DMS53 treated with DMSO at 0.1 percent for 48 hours (cell line): ENCODE data around the gene EIF6.
A peak's percentile ranks its signal among the peaks of the same experiment; 100 is the strongest.

Experiments
- DNase-seq: peaks from one replicate; lab custom pipeline; 2025; ENCODE audit not compliant: unreplicated experiment; lab: John Stamatoyannopoulos, UW

Gene EIF6

GRCh38 chr20:35295674-35296073, 11.1 kb upstream of the EIF6 start:
- DNase-seq: no peak

- no peak for DNase-seq
Observed at GRCh38 chr20:35295058-35295457, 10.5 kb upstream of the EIF6 start.

DNA sequence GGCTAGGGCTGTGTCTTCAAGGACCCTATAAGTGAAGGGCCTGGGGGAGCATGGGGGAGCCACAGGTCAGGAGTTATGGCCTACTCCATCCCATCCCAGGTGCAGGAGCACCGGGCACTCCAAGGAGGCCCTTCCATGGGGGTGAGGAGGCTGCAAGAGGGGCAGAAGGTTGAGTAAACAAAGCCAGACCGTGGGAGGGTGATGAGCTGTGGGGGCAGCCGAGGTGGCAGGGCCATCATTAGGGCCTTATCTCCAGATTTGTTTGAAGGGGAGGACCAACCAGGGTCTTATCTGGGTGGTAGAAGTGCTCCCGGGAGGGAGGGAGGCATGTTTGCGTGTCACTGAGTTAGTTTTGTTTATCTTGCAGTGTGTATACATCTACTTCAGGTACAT, 9.7 kb upstream of the EIF6 start:
- DNase-seq: no peak

DNA sequence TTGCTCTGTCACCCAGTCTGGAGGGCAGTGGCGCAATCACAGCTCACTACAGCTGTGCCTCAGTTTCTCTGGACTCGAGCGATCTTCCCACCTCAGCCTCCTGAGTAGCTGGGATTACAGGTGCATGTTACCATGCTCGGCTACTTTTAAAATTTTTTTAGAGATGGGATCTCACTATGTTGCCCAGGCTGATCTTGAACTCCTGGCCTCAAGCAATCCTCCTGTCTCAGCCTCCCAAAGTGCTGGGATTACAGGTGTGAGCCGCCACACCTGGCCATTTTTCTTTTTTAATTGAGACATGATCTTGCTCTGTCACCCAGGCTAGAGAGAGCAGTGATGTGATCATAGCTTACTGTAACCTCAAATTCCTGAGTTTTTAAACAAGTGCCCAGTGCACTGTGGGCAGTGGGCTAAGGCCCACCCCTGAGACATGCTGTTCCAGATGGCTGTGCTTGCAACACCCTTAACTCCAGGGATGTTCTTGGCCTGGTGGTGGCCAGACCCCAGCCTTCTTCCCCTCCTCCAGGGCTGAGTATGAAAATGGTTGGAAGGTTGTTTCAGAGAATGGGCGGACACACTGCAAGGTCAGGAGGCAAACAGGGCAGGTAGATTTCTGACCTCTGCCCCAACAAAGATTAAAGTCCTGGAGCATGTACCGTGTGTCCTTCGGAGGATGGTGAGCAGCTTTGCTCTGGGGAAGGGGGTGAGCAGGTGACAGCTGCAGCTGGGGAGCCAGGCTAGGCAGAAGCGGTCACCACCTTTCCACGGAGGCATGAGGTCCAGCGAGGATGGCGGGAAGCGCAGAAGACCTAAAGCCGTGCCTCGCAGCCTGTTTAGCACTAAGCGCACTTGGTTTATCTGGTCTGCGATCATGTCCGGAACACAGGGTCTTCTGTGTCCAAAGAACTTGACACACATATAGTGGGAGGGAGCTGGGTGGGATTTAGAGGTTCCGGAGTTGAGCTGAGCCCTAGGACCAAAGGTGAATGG, 9.0 kb upstream of the EIF6 start:
- DNase-seq: no peak

DNA sequence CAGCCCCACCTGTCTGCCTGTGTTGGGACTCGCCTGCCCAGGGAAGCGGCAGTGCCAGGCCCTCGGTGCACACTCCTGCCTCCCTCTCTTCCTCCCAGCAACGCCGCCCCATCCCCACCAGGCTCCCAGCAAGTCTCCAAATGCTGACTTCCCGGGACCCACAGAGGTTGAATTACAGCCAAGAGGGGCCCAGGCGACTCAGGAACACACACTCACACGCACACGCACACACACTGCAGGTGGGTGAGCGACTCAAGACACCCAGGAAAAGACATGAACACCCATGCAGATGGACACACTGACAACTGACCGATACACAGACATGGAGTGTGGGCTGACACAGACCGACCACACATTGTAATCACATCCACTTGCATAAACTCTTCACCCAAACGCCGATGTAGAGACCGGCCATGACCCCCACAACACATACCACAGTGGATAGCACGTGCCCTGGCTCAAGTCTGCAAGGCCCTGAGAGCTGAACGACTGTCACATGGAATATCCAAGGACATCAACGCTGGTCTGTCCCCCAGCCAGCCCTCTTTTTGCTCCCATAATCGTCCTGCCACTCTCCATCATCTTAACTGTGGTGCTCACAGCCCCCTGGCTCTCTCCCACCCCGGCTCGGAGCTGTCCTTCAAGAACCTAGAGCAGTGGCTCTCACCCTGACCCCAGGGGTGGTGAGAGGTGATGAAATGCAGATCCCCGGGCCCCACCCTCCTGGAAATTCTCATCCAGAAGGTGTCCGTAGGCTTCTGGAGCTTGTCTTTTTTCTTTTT, 8.1 kb upstream of the EIF6 start:
- no peak for DNase-seq

- no peak for DNase-seq
Observed at GRCh38 chr20:35291654-35292503, 7.3 kb upstream of the EIF6 start, which contains the start of gene FAM83C. FAM83C (minus strand) TSS chr20:35292425; CDS start chr20:35292304, 121 bp downstream.

DNA sequence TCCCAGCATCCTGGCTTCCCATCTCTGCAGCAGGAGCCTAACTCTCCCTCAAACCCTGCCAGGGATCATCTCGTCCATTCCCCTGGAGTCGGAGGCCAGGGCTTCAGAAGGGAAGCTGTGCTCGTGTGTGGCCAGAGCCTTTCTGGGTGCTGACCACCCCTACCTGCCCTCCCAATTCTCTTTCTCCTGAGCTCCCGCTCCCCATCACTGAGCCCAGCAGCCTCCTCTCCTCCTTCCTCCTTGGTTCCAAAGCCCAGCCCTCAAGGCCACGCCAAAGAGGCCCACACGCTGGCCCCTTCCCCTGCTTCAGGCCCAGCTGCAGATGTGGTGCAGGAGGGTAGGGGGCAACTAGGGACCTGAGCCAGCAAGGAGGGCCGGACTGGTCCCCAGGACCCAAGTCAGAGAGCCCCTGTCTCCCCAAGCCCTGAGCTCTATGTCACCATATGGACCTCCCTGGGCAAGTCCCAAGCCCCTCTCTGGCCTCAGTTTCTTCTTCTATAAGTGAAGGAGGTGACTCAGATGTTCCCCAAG, 6.4 kb upstream of the EIF6 start:
- DNase-seq: no peak

DNA sequence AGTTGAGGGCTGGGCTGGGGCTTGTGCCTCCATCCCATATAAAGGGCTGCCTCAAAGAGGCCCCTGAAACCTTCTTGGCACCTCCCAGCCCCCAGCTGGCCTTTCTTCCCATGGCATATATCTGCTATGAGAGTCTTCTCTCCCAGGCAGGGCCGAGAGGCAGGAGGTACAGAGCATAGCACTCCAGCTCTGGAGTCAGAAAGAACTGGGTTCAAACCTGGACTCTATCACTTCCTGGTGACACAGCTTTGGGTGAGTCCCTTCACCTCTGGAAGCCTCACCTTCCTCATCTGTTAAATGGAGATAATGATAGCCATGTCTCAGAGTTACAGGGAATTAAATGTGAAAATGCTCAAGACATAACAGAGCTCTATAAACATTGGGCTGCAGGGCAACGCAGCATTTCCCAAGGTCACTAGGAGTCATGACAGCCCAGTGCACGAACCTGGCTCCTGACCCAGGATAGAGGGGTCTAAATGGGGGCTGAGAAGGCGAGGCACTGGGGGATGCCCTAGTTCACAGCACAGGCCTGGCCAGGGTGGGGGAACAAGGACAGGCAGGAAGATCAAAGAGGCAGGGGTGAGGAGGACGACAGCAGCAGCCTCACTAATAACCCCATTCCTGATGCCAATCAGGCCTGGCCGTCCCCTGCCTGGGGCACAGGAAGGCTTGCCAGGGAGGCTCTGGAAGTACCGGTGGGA, 5.8 kb upstream of the EIF6 start:
- no peak for DNase-seq

DNA sequence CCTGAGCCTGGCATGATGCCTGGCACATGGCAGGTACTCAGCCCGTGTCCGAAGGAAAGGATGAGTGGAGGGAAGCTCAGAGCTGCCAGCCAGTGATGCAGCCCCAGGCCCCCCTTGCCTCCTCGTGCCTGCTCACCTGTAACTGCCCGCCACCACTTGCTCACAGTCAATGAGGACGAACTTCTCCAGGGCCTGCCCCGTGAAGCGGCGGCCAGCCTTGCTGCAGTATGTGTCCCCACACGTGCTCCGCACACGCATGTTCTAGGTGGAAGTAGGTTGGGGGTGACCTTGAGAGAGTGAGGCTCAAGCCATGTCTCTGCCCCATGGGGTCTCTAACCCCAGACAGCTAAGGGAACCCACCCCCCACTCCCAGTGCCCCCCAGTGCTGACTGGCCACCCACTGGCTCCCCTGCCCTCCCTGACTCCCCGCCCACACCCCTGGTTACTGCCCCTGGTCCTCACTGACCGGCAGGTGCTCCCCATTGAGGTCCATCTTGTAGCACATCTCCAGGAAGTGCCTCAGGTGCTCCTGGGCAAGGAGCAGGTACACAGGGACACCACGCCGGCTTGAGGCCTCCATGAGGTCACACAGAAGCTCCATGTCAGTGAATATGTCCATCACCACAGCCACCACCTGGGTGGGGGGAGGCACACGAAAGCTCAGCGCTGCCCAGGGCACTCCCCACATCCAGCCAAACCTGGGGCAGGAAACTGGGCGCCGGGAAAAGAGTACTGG, 3.9 kb upstream of the EIF6 start:
- DNase-seq: no peak

DNA sequence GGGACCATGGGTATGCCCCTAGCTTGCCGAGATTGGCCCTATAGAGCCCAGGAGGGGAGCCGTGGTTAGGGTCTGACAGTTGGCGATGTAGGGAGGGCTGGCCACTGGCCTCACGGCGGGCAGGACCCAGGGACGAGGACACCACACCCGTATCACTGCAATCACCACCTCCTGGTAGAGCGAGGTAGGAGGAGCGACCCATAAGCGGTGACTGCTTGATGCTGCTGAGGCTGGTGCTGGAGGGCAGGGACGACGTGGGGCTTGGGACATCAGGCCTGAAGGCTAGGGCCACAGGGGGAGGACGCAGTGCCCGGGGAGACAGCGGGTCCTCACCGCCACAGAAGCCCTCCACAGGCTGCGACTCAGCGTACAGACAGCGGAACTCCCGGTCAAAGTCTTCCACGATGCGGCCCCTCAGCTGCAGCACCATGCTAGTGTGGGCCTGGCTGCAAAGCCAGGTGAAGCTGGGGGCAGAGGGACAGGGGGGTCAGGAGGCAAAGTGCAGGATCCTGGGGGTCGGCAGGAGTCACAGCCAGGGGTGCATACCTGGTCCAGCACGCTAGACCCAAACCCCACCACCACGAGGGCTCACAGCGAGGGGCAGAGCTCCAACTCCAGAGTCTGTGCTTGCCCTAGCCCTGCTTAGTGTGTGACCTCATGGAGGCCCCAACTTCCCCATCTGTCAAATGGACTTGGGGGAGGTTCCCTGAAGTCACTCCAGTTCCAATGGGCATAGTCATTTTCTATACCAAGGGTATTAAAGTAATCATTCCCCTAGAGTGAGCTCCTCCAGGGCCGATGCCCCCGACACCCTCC, 3.1 kb upstream of the EIF6 start:
- DNase-seq: no peak

DNA sequence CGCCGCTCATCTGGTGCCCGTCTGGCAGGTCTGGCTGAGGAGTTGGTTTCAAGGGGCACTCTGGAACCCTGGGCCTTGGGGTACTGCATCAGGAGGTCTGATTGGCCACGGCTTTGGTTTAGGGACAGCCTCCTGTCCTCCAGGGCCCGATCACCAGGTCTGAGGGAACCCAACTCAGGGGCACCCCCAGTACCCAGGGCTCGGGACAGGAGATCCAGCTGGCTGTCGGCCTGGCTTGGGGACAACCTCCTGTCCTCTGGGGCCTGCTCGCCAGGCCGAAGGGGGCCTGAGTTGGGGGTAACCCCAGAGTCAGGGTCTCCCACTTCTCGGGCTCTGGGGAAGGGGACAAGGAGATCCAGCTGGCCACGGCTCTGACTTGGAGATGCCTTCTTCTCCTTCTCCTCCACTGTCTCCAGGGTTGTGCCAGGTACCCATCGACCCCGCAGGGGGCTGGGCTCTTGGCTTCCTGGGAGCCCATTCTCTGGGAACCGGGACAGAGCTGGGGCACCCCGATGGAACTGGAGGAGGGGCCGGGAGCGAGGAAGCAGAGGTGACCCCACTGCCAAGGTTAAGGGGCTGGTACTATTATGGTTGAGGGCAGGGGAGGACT, 2.4 kb upstream of the EIF6 start:
- no peak for DNase-seq

GRCh38 chr20:35286077-35286898, 1.7 kb upstream of the EIF6 start:
- peak; percentile 37 for DNase-seq

DNA sequence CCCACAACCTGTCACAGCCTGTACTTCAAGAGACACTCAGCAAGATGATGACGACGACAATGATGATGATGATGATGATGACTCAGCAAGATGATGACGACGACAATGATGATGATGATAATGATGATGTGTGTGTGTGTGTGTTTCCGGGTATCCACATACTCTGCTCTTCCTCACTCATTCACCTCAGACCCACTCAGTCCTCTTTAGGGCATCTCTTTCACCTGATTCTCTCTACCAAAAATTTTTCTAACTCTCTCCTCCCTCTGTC, 1.2 kb upstream of the EIF6 start:
- peak; percentile 35 for DNase-seq

DNA sequence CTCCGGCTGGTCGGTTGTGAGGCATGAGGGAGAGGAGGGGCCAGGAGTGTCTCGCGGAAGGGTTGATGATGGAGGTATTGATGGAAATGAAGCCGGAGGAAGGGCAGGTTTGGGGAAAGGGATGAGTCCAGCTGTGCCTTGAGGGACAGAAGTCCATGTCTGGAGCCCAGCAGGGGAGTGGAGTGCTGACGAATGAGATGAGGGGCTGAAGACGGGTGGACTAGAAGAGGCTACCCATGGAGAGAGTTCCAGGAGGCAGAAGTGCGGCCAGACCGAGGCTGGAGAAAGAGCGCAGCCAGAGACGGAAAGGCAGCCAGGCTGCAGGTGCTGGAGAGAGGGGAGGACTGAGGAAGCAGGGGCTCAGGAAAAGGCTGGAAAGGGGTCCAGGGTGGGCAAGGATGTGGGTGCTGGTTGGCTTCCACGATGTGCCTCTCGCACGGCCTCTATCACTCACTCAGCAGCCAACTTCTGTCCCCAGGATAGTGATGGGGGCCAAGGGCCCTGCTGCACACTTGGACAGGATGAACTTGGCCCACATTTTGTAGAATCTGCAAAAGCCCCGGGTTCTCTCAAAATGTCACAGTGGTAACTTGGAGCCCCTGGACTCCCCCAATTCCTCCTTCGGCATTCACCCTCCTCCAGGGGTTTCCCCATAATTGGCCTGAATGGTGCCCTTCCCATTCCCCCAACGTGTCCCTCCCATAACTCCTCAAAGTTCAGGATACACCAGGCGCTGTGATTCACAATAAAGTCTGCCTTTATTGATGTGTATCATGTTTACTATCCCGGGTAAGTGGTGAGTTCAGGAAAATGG, 627 bp upstream of the EIF6 start:
- no peak for DNase-seq

- no peak for DNase-seq
Observed at GRCh38 chr20:35283441-35284266, 918 bp downstream of the EIF6 start.

DNA sequence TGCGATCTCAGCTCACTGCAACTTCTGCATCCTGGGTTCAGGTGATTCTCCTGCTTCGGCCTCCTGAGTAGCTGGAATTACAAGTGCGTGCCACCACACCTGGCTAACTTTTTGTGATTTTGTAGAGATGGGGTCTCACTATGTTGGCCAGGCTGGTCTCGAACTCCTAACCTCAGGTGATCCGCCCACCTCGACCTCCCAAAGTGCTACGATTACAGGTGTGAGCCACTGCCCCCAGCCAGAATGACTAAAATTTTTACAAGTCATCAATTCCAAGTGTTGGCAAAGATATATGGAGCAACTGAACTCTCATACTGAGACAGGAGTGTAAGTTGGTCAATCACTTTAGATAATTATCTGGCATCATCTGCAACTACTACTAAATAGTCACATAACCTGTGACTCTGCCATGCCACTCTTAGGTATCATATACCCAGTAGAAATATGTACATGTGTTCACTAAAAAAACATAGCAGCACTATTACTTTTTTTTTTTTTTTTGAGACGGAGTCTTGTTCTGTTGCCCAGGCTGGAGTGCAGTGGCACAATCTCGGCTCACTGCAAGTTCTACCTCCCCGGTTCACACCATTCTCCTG, 3.0 kb downstream of the EIF6 start:
- DNase-seq: no peak
